Prostate gland (tissue), 2 donors: ENCODE results near the gene SERAC1. TPM values are rescaled to one million over a fixed set of nuclear protein-coding genes. Genes with fewer than 3 reads are reported as not detected.

Experiments
- DNase-seq: peaks from one replicate; pipeline ENCODE4 v3.0.0-alpha.2; 2019; ENCODE audit warnings: low spot score
- H3K27ac ChIP-seq, 2 donors: fragments of 200-600 bp; sonication (generic); 2 replicates each; pipeline ENCODE4 v1.5.1; 2017 to 2019
- H3K27me3 ChIP-seq: fragments of 200-600 bp; sonication (generic); replicated peaks from 2 replicates; pipeline ENCODE4 v1.5.1; 2019; ENCODE audit not compliant: insufficient read depth
- H3K36me3 ChIP-seq, 2 donors: fragments of 200-600 bp; sonication (generic); 1 replicate in 1 of 2; 2 replicates in 1 of 2; pipeline versions ENCODE4 v1.5.1 to v1.8.1; 2017 to 2019
- H3K4me1 ChIP-seq: fragments of 200-600 bp; sonication (generic); replicated peaks from 2 replicates; pipeline ENCODE4 v1.5.1; 2019
- H3K4me3 ChIP-seq, 2 donors: fragments of 200-600 bp; sonication (generic); 2 replicates each; pipeline ENCODE4 v1.5.1; 2017 to 2019
- H3K9me3 ChIP-seq: fragments of 200-600 bp; sonication (generic); 2 replicates; pipeline ENCODE4 v1.5.1; 2017
- POLR2A ChIP-seq: fragments of 450-650 bp; IDR thresholded peaks from one replicate; pipeline ENCODE4 v1.6.1; 2016; ENCODE audit warnings: antibody characterized with exemption, mild to moderate bottlenecking
- POLR2AphosphoS5 ChIP-seq: sonication (generic); formaldehyde crosslinking; IDR thresholded peaks from one replicate; pipeline ENCODE4 v1.6.1; 2017; ENCODE audit warnings: antibody characterized with exemption
- WGBS: methylation state at CpG from one replicate; pipeline ENCODE4 v1.1.5; 2018; 5-methylcytosine and 5-hydroxymethylcytosine counted together
- intact Hi-C: fragments of 100-400 bp; cut with DNase I; formaldehyde crosslinking; loops from one replicate; pipeline ENCODE4 v1.14.2; 2022
- total RNA-seq, 2 donors: library from RNA; depleted of rRNA; stranded (reverse); fragments of >200 nt; gene quantifications; one replicate each; pipeline ENCODE4 v1.1.0, GENCODE V29; 2016
- TF ChIP-seq, protein P1 (sequence below), 4 experiments: fragments of 200-600 bp in 2 of 4; fragments of 450-650 bp in 2 of 4; sonication (generic) in 2 of 4; IDR thresholded peaks; 1 replicate in 3 of 4; 2 replicates in 1 of 4; pipeline ENCODE4 v1.5.1; 2016 to 2019; ENCODE audit warnings: antibody characterized with exemption in 4 of 4, mild to moderate bottlenecking in 2 of 4, moderate library complexity in 2 of 4

SERAC1 gene
- total RNA-seq, 2 donors from 2014 or later, result 6.5 to 8.2 TPM

DNA sequence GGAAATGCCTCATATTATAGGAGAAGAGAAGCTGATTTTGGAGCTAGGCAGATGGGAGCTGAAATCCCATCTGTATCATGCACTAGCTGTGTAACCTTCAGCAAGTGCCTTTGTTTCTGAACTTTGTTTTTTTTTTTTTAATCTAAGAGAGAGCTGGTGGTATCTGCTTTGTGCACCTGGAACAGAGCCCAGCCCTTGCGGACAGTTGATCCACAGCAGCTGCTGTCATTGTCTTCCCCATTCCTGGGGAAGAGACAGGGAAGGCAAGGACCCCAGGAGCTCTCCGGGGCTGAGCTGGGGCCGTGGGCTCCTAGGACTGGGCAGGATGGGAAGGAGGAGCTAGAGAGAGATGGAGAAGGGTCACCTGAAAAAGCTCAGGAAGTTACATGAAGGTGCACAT is 94.3 kb downstream of the SERAC1 start:
- DNase-seq, result no peak
- H3K36me3 ChIP-seq, result no peaks in the 10 kb centered on the region
- intact Hi-C loops, result loop anchor here (5.0 to 10.0 kb wide), 3 partner anchors 91 to 749 kb away; partner anchors contain the start of genes SYNJ2 and TMEM242
- H3K4me1 ChIP-seq, result no peaks in the 10 kb centered on the region
- H3K4me3 ChIP-seq, result no peak overlapping the region
- no peak overlapping the region for H3K27ac ChIP-seq
- H3K9me3 ChIP-seq, result no peaks in the 10 kb centered on the region
- H3K27me3 ChIP-seq, result no peaks in the 10 kb centered on the region
- no peak for TF ChIP-seq POLR2AphosphoS5
- WGBS, result 53% methylated on average over 3 of the region's 3 CpGs

DNA sequence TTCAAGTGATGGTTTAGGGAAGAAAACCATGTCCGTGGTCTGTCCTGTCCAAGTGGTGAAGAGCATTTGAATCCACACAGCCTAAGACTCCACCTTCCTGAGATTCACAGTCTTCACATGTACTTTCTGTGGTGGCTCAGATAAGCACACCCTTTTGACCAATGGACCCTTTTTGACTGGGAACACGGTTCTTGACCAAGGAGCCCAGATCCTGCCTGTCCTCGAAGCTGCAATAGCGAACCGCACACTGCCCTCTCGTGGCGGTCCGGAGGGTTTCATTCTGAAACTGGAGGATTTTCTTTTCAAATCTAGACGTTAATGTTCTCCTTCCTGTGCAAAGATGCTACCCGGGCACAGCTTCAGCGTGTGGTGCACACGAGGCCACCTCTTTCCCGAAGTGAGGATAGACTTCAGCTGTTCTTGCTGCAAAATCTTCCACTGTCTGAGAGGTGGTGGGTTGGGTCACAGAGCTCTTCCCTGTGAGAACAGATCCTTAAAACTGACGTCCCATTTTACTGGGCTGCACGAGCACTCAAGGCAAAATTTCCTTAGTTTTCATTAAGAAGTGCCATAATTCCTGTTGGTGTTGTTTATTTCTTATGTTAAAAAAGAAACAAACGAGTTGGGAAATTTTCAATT is 95.9 kb downstream of the SERAC1 start:
- Histone ChIP-seq H3K27ac (no peak overlapping the region), H3K27me3 (no peaks in the 10 kb centered on the region), H3K36me3 (no peaks in the 10 kb centered on the region), H3K4me1 (no peaks in the 10 kb centered on the region), H3K4me3 (no peak overlapping the region), H3K9me3 (no peaks in the 10 kb centered on the region)
- intact Hi-C loops, result loop anchor here (5.0 to 10.0 kb wide), 3 partner anchors 90 to 747 kb away; partner anchors contain the start of genes SYNJ2 and TMEM242
- peak; percentile 64 for DNase-seq
- WGBS, result 17% methylated on average over 16 of the region's 16 CpGs
- TF ChIP-seq POLR2AphosphoS5 (peak; percentile 76), POLR2A (no peak)
- TF ChIP-seq, protein P1, sequence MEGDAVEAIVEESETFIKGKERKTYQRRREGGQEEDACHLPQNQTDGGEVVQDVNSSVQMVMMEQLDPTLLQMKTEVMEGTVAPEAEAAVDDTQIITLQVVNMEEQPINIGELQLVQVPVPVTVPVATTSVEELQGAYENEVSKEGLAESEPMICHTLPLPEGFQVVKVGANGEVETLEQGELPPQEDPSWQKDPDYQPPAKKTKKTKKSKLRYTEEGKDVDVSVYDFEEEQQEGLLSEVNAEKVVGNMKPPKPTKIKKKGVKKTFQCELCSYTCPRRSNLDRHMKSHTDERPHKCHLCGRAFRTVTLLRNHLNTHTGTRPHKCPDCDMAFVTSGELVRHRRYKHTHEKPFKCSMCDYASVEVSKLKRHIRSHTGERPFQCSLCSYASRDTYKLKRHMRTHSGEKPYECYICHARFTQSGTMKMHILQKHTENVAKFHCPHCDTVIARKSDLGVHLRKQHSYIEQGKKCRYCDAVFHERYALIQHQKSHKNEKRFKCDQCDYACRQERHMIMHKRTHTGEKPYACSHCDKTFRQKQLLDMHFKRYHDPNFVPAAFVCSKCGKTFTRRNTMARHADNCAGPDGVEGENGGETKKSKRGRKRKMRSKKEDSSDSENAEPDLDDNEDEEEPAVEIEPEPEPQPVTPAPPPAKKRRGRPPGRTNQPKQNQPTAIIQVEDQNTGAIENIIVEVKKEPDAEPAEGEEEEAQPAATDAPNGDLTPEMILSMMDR (IDR thresholded peaks at IDR 0.05), result peak; percentile 65 to 90 (median 84)

DNA sequence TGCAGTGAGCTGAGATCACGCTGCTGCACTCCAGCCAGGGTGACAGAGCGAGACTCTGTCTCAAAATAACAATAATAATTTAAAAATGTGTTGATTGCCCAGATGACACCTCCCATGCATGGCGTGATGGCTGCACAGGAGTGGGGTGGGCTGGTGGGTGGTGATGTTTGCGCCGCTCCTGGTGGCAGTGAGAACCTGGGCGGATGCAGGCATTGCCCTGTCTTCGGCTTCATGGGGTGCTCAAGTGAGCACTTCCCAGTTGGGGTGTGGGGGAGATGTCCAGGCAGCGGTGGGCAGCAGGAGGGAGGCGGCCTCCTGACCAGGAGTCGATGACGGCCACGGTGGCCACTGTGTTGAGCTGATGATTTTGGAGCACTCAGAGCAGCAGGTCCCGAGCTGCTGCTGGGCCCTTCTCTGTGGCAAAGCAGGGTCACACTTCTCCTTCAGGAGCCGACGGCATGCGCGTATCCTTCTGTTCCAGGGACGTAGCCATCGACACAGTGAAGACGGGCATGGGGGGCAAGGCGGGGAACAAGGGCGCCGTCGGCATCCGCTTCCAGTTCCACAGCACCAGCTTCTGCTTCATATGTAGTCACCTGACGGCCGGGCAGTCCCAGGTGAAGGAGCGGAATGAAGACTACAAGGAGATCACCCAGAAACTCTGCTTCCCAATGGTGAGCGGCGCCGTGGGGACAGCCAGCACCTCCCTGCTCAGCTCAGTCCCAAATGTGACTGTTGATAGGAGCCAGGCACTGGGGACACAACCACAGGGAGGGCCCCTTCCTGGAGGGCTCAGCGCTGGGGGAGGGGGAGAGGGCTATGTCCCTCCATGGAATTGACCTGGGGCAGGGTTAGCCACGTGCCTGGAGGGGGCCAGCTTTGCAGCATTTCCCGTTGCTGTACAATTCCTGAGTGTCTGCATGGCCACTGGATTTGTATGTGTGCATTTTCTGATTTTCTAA is 96.7 kb downstream of the SERAC1 start:
- intact Hi-C loops, result loop anchor here (5.0 to 10.0 kb wide), 3 partner anchors 89 to 747 kb away; partner anchors contain the start of genes SYNJ2 and TMEM242
- Histone ChIP-seq H3K9me3 (no peaks in the 10 kb centered on the region), H3K27ac (no peak overlapping the region), H3K27me3 (no peaks in the 10 kb centered on the region), H3K4me1 (no peaks in the 10 kb centered on the region), H3K4me3 (no peak overlapping the region), H3K36me3 (no peaks in the 10 kb centered on the region)
- no peak for TF ChIP-seq POLR2A
- TF ChIP-seq POLR2AphosphoS5, result no peak
- TF ChIP-seq, protein P1 (IDR thresholded peaks at IDR 0.05), result no peak
- WGBS, result 89% methylated on average over 33 of the region's 34 CpGs
- no peak for DNase-seq

- no peaks in the 10 kb centered on the region for H3K9me3 ChIP-seq
- 97% methylated on average over 10 of the region's 10 CpGs for WGBS
- intact Hi-C loops, result loop anchor here (5.0 to 10.0 kb wide), 3 partner anchors 88 to 746 kb away; partner anchors contain the start of genes SYNJ2 and TMEM242
- no peak overlapping the region for H3K4me3 ChIP-seq
- TF ChIP-seq, protein P1 (IDR thresholded peaks at IDR 0.05), result no peak
- TF ChIP-seq POLR2AphosphoS5, result no peak
- TF ChIP-seq POLR2A, result no peak
- no peak for DNase-seq
- H3K36me3 ChIP-seq, result no peaks in the 10 kb centered on the region
- H3K4me1 ChIP-seq, result no peaks in the 10 kb centered on the region
- H3K27me3 ChIP-seq, result no peaks in the 10 kb centered on the region
- no peak overlapping the region for H3K27ac ChIP-seq
Measured at GRCh38 chr6:158070513-158070912, 97.5 kb downstream of the SERAC1 start.

GRCh38 chr6:158069800-158070195 is 98.3 kb downstream of the SERAC1 start:
- no peaks in the 10 kb centered on the region for H3K36me3 ChIP-seq
- H3K4me3 ChIP-seq, result no peak overlapping the region
- 83% methylated on average over 6 of the region's 6 CpGs for WGBS
- peak overlapping the region in 1 of 2 donors; percentile 25 for H3K27ac ChIP-seq
- intact Hi-C loops, result loop anchor here (5.0 to 10.0 kb wide), 3 partner anchors 87 to 745 kb away; partner anchors contain the start of genes SYNJ2 and TMEM242
- H3K9me3 ChIP-seq, result no peaks in the 10 kb centered on the region
- no peaks in the 10 kb centered on the region for H3K4me1 ChIP-seq
- TF ChIP-seq POLR2A (no peak), POLR2AphosphoS5 (no peak)
- TF ChIP-seq, protein P1 (IDR thresholded peaks at IDR 0.05), result no peak
- DNase-seq, result no peak
- H3K27me3 ChIP-seq, result no peaks in the 10 kb centered on the region
